HL-60/S4 treated with phorbol 12-myristate 13-acetate at 8.2 ng/mL for 4 days and 3 days (cell line): ENCODE measurements around the gene NUB1.

Experiments used
- in situ Hi-C: fragments of 300-500 bp; cut with MboI; formaldehyde crosslinking; loops from 2 replicates; pipeline ENCODE4 v1.15.0; 2022; ENCODE audit warnings: low sequenced_read_pairs

Gene NUB1

GRCh38 chr7:151342102-151342646 lies 562 bp downstream of the NUB1 start:
- in situ Hi-C loops: no loop called here

DNA sequence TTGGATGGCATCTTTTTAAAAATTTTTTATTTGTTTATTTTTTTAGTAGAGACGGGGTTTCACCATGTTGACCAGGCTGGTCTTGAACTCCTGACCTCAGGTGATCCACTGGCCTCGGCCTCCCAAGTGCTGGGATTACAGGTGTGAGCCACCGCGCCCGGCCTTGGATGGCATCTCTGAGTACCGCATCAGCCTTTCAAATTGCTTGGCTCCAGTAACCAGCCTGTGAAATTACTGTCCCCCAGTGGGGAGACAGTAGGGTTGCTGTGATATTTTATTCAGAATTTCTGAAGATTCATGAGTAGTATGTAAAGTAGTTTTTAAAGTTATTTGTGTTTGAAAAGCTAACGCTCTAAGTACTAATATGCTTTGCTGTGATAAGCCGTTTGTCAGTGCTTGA lies 1.2 kb downstream of the NUB1 start:
- in situ Hi-C loops: no loop called here

DNA sequence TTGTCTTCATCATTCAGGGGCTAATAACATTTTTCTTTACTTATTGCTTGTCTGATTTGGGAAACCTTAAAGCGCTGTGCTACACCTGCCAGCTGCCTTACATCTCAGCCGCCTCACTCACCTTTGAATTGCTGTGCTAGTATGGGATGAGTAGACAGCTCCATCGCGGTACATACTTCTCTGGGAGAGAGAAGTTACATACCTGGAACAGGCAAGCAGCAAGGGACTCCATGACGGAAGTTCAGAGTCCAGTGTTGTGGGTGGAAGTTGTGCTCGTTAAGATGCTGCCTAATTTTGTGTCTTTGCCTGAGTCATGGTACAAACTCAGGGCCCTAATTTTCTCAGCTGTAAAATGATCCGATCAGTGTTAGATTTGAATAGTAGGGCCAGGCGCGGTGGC lies 1.9 kb downstream of the NUB1 start:
- in situ Hi-C loops: no loop called here

DNA sequence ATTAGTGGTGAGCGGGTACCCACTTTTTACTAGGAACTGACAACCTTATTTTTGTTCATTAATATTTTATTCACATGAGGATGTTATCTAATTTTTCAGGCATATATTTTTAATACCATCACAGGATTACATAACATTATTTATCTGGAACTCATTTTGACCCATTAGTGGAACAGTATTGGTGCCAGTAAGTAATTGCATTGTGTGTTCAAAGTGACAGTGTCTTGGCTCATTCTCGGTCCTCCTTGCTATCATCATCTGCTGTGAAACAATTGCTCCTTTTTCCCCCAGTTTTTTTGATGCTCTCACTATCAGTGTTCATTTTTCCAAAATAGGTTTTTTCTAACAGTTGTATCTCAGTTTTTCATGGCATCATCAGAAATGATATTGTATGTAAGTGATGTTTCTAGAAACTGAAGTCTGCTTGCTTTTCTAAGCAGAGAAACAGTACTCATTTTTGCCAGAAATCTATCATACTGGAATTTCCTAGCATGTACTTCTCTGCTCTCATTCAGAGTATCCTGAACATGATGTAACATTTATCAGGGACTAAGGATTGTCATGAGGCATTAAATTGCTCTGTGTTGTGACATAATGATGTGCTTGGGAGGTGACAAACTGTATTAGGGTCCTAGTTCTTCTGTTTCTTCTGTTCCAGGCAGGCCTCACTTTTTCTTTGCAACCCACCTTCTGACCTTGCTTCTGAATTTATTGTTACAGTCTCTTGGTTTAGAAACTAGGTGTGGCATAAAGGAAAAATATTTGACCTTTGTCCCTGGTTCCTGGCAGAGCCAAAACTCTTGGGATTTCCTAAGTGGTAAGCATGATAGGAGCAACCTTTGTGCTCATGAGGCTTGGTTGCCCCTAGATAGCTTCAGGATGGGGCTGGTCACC lies 4.2 kb downstream of the NUB1 start:
- in situ Hi-C loops: no loop called here

GRCh38 chr7:151346470-151346769 lies 4.8 kb downstream of the NUB1 start:
- in situ Hi-C loops: no loop called here

GRCh38 chr7:151347200-151347599 lies 5.6 kb downstream of the NUB1 start:
- in situ Hi-C loops: no loop called here

- in situ Hi-C loops: no loop called here
Observed at GRCh38 chr7:151348970-151349369, 7.4 kb downstream of the NUB1 start.

- in situ Hi-C loops: no loop called here
Observed at GRCh38 chr7:151349507-151349853, 7.9 kb downstream of the NUB1 start.

DNA sequence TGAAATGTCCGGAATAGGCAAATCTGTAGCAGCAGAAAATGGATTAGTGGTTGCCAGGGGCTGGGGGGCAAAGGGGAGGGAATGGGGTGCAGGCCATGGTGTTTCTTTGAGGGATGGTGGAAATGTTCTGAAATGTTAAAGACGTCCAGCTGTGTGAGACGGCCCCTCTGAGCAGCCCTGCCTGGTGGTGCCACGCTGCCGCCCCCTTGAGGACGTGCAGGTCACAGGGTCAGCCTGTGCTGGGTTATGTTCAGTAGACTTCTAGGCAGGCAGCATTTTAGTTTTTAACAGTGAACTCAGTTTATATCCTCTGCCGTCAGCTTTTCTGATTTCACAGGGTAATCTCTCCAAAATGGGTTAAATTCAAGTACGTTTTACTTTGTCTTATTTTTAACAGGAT lies 9.4 kb downstream of the NUB1 start:
- in situ Hi-C loops: no loop called here

- in situ Hi-C loops: no loop called here
Observed at GRCh38 chr7:151351967-151352366, 10.4 kb downstream of the NUB1 start.

DNA sequence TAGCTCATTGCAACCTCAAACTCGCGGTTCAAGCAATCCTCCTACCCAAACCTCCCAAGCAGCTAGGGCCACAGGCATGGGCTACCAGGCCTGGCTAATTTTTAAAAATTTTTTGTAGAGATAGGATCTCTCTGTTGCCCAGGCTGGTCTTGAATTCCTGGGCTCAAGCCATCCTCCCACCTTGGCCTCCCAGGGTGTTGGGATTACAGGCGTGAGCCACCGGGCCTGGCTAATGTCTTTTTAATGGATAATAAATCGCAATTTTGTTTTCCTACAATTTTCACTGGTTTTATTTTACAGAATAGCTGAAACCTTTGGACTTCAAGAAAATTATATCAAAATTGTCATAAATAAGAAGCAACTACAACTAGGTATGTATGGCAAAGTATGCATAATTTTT lies 10.9 kb downstream of the NUB1 start:
- in situ Hi-C loops: no loop called here

DNA sequence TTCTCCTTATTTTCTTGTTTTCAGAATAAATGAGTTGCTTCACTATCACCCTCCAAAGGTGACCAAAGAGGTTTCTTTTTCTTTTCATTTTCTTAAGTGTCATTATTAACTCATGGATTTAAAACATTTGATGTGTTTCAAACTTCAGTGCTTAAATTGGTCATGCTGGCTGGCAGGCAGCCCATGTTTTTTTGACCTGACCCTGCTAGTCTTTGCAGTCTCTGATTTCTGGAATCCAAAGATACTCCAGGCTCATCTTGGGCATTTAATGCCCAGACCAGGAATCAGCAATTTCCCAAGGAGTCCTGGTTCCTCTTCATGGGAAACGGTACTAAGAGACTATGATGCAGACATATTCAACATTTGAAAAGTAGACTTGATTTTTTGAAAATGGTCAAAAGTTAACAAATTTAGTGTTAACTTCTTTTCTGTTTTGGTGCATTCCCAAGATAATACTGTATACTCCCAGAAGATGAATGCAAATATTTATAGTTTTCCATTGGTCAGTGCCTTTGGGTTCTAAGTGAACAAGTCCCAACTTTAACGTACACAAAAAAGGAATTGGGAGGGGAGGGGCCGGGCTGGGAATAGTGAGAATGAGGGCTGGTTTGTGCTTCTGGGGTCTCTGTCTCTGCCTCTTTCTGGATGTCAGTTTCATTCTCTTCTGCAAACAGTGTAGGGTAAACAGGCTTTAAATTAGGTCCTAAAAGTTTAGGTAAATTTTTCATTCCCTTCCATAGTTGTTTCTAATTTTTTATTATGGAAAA lies 19.8 kb downstream of the NUB1 start:
- in situ Hi-C loops: no loop called here

DNA sequence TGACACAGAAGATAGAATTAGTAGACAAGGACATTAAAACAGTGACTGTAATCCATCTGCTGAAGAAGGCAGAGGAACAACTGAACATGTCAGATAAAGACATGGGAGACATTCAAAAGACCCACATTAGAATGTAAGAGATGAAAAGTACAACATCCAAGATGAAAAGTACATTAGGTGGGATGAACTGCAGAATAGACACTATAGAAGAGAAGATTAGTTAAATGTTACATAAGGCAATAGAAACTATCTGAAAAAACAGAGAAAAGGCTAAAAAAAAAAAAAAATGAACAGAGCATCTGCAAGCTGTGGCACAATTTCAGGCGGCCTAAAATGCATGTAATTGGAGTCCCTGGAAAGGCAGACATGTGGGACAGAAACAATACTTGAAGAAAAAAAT lies 21.6 kb downstream of the NUB1 start:
- in situ Hi-C loops: no loop called here

- in situ Hi-C loops: no loop called here
Observed at GRCh38 chr7:151366166-151366879, 24.7 kb downstream of the NUB1 start.

DNA sequence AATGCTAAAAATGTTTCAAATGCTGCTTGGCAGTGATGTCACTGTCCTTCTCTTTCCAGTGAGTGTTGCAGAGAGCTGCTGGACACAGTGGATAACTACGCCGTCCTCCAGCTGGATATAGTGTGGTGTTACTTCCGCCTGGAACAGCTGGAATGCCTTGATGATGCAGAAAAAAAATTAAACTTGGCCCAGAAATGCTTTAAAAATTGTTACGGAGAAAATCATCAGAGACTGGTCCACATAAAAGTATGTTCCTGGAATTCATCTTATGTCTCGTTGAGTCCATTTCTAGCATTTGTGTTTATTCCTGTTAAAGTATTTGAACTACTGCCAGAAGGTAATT lies 25.2 kb downstream of the NUB1 start:
- in situ Hi-C loops: no loop called here

GRCh38 chr7:151367284-151367683 lies 25.7 kb downstream of the NUB1 start:
- in situ Hi-C loops: no loop called here

GRCh38 chr7:151368136-151368571 lies 26.5 kb downstream of the NUB1 start:
- in situ Hi-C loops: no loop called here

DNA sequence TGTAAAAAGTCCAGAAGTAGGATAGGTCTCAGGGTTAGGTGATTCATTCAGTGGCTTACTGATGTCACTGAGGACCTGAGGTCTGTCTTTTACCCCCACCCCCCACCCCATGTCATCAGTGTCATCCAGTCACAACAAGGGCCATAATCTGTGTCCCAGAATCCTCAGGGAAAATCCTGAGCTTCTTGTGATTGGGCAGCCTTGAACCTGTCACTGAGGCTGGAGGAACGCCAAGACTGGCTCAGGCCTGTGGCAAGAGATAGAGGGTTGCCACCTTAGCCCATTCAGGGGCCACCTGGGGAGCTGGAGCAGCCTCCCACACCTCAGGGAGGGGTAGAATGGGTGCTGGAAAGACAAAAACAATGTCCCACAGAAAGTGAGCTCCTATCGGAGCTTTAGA lies 29.7 kb downstream of the NUB1 start:
- in situ Hi-C loops: loop anchor here (10.0 kb wide), 1 partner anchor 74 kb away; the partner anchor contains the start of gene CRYGN

DNA sequence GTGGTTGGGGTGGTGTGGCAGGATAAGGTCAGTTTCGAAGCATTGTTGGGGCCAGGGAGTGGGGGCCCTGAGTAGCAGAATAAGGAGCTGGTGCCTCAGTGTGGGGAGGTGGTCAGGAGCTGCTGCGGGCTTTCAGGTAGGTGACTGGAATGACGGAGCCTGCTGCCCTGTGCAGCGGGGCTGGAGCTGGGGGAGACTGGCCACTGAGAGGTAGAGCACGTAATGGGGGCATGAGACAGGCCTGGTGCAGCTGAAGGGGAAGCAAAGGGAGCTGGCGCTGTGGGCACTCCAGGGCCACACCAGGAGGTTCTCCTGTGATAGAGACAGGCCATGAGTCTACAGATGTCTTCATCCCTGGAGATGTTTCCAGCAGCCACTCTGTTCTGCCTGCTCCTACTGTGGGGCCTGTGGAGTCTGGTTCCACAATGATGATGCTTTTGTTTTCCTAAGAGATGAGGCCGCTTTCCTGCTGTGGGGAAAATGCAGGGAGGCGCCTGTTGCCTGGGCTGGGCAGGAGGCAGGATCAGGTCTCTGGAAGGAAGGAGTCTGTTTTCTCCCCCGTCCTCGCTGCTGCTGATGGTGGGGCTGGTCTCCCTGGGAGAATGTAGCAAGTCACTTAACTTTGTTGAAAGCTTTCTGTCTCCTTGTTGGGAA lies 31.1 kb downstream of the NUB1 start:
- in situ Hi-C loops: loop anchor here (10.0 kb wide), 1 partner anchor 72 kb away; the partner anchor contains the start of gene CRYGN

- in situ Hi-C loops: loop anchor here (10.0 kb wide), 1 partner anchor 71 kb away; the partner anchor contains the start of gene CRYGN
Observed at GRCh38 chr7:151373599-151373998, 32.0 kb downstream of the NUB1 start.

DNA sequence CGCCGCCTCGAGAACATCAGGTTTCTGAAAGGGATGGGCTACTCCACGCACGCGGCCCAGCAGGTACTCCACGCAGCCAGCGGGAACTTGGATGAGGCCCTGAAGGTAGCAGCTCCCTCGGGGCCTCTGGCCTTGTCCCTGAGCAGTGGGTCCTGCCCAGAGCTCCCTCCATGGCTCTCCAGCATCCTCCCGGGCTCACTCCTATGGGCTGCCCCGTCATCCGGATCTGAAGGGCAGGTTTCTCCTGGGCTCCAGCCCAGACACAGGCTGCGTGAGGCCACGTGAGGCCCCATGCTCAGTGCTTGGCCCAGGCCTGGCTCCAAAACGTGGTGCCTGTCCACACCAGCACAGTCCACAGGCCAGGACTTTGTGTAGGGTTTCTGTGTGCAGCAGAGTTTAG lies 32.5 kb downstream of the NUB1 start:
- in situ Hi-C loops: loop anchor here (10.0 kb wide), 1 partner anchor 71 kb away; the partner anchor contains the start of gene CRYGN
